HepG2 (cell line): Measurements from ENCODE around the gene TBC1D2B. TPM values are rescaled to one million over a fixed set of nuclear protein-coding genes. Genes with fewer than 3 reads are reported as not detected.

ENCODE experiments used
- ATAC-seq: fragments of 200-7000 bp; cut with Tn5 transposase; 3 replicates; pipeline ENCODE4 v1.9.1; 2020; ENCODE audit warnings: mild to moderate bottlenecking, moderate library complexity
- BruUV-seq: library from RNA; stranded (reverse); fragments of 400-500 nt; replicated peaks from 2 replicates; lab custom pipeline; 2021; lab: Mats Ljungman, UMichigan
- CTCF ChIA-PET: fragments of 300-600 bp; formaldehyde crosslinking; extraction: SDS; loops from one replicate; lab custom pipeline; 2021; ENCODE audit warnings: low total read pairs, inconsistent platforms, low intra/inter-chr PET ratio; lab: Yijun Ruan, JAX
- POLR2A ChIA-PET: fragments of 350-600 bp; sonication (Branson Sonifier 250); formaldehyde crosslinking; loops from one replicate; lab custom pipeline; 2020; ENCODE audit warnings: antibody characterized with exemption, inconsistent platforms; lab: Yijun Ruan, JAX
- DNase-seq: peaks from one replicate; pipeline ENCODE4 v3.0.0-alpha.2; 2015; ENCODE audit warnings: low spot score
- FAIRE-seq: peaks from 3 replicates; lab custom pipeline; 2011; peaks lifted over from hg19 to GRCh38; lab: Jason Lieb, UNC
- H2AFZ ChIP-seq: one replicate; pipeline ENCODE4 v1.6.1; 2011; ENCODE audit warnings: low read length, inconsistent platforms
- H3K27ac ChIP-seq: fragments of 300-600 bp; 3 replicates; pipeline ENCODE4 v1.8.0; 2011; ENCODE audit warnings: mixed run types, mild to moderate bottlenecking, mixed read lengths, low read length, inconsistent platforms; ENCODE audit not compliant: insufficient read depth; ENCODE audit errors: extremely low read length
- H3K27me3 ChIP-seq, 2 experiments: fragments of 200-600 bp in 1 of 2; 2 replicates in 1 of 2; 3 replicates in 1 of 2; pipeline versions ENCODE4 v1.6.0 to v1.8.0; 2011; ENCODE audit warnings: low read length in 2 of 2, mild to moderate bottlenecking in 2 of 2, moderate library complexity in 2 of 2, inconsistent platforms in 1 of 2; ENCODE audit not compliant: insufficient read depth in 2 of 2, control insufficient read depth in 1 of 2
- H3K36me3 ChIP-seq, 2 experiments: fragments of 200-600 bp in 1 of 2; replicated peaks in 1 of 2; 2 replicates in 1 of 2; 3 replicates in 1 of 2; pipeline versions ENCODE4 v1.5.1 to v1.8.0; 2011; ENCODE audit warnings: low read length in 2 of 2, inconsistent platforms in 1 of 2; ENCODE audit not compliant: insufficient read depth in 2 of 2, control insufficient read depth in 1 of 2
- H3K4me1 ChIP-seq: 2 replicates; pipeline ENCODE4 v1.5.1; 2012; ENCODE audit warnings: low read length, inconsistent platforms; ENCODE audit not compliant: insufficient read depth
- H3K4me2 ChIP-seq: 2 replicates; pipeline ENCODE4 v1.6.0; 2011; ENCODE audit warnings: low read depth, low read length, inconsistent platforms
- H3K4me3 ChIP-seq, 3 experiments: fragments of 200-600 bp in 1 of 3; sonication (generic), shearing (Covaris generic) in 1 of 3; replicated peaks in 1 of 3; 2 replicates each; pipeline ENCODE4 v1.5.1; 2011 to 2016; ENCODE audit warnings: low read length in 3 of 3, inconsistent platforms in 2 of 3, low read depth in 2 of 3, mild to moderate bottlenecking in 2 of 3, control low read depth in 1 of 3, mixed read lengths in 1 of 3; ENCODE audit not compliant: insufficient read depth in 1 of 3
- H3K79me2 ChIP-seq: one replicate; pipeline ENCODE4 v1.6.1; 2011; ENCODE audit warnings: low read length, inconsistent platforms; ENCODE audit not compliant: insufficient read depth
- H3K9ac ChIP-seq: 2 replicates; pipeline ENCODE4 v1.6.0; 2011; ENCODE audit warnings: mild to moderate bottlenecking, low read depth, low read length, inconsistent platforms; ENCODE audit not compliant: insufficient read depth
- H3K9me3 ChIP-seq: 2 replicates; pipeline ENCODE4 v1.5.1; 2012; ENCODE audit warnings: mild to moderate bottlenecking, low read length
- H4K20me1 ChIP-seq: 2 replicates; pipeline ENCODE4 v1.6.0; 2011; ENCODE audit warnings: inconsistent platforms, mild to moderate bottlenecking, low read length, moderate library complexity; ENCODE audit not compliant: insufficient read depth
- ATRX ChIP-seq: sonication (generic); formaldehyde crosslinking; IDR thresholded peaks from 2 replicates; pipeline ENCODE4 v1.4.0; 2020; ENCODE audit warnings: missing genetic modification reagents, borderline replicate concordance
- EED ChIP-seq: sonication (generic); formaldehyde crosslinking; IDR thresholded peaks from 2 replicates; pipeline ENCODE4 v1.5.0; 2020; ENCODE audit warnings: mild to moderate bottlenecking, missing genetic modification reagents
- FOXC1 ChIP-seq: sonication (generic); formaldehyde crosslinking; IDR thresholded peaks from 2 replicates; pipeline ENCODE4 v1.8.0; 2022; ENCODE audit warnings: mild to moderate bottlenecking, missing genetic modification reagents, borderline replicate concordance
- MAFG ChIP-seq: sonication (generic); formaldehyde crosslinking; IDR thresholded peaks from 2 replicates; pipeline ENCODE4 v1.5.1; 2020; ENCODE audit warnings: mild to moderate bottlenecking, missing genetic modification reagents
- MIXL1 ChIP-seq: IDR thresholded peaks from 2 replicates; pipeline ENCODE4 v1.6.1; 2016
- POLR2AphosphoS5 ChIP-seq: IDR thresholded peaks from 2 replicates; pipeline ENCODE4 v1.6.1; 2012; ENCODE audit warnings: low read depth, low read length
- RXRA ChIP-seq: sonication (generic); formaldehyde crosslinking; IDR thresholded peaks from 2 replicates; pipeline ENCODE4 v1.5.1; 2020; ENCODE audit warnings: missing genetic modification reagents
- SMYD3 ChIP-seq: sonication (generic); formaldehyde crosslinking; IDR thresholded peaks from 2 replicates; pipeline ENCODE4 v1.8.1; 2023; ENCODE audit warnings: mild to moderate bottlenecking, missing genetic modification reagents
- SYNCRIP ChIP-seq: fragments of 200-400 bp; formaldehyde crosslinking; IDR thresholded peaks from 2 replicates; pipeline ENCODE4 v1.6.1; 2018; ENCODE audit warnings: mild to moderate bottlenecking, low read depth, low read length; ENCODE audit not compliant: insufficient read depth
- ZFP90 ChIP-seq: sonication (generic); formaldehyde crosslinking; IDR thresholded peaks from 2 replicates; pipeline ENCODE4 v1.8.0; 2022; ENCODE audit warnings: missing genetic modification reagents, mild to moderate bottlenecking, inconsistent platforms, borderline replicate concordance
- ZNF160 ChIP-seq: sonication (generic); formaldehyde crosslinking; IDR thresholded peaks from 2 replicates; pipeline ENCODE4 v1.8.0; 2022; ENCODE audit warnings: mild to moderate bottlenecking, inconsistent platforms, missing genetic modification reagents
- ZNF232 ChIP-seq: sonication (generic); formaldehyde crosslinking; IDR thresholded peaks from 2 replicates; pipeline ENCODE4 v1.4.0; 2020; ENCODE audit warnings: missing genetic modification reagents, borderline replicate concordance
- ZNF543 ChIP-seq: sonication (generic); formaldehyde crosslinking; IDR thresholded peaks from 2 replicates; pipeline ENCODE4 v1.4.0; 2020; ENCODE audit warnings: mild to moderate bottlenecking, missing genetic modification reagents
- ZNF562 ChIP-seq: sonication (generic); formaldehyde crosslinking; IDR thresholded peaks from 2 replicates; pipeline ENCODE4 v1.8.0; 2022; ENCODE audit warnings: missing genetic modification reagents, borderline replicate concordance
- ZNF569 ChIP-seq: sonication (generic); formaldehyde crosslinking; IDR thresholded peaks from 2 replicates; pipeline ENCODE4 v1.5.0; 2020; ENCODE audit warnings: mild to moderate bottlenecking, missing genetic modification reagents, moderate library complexity, borderline replicate concordance
- ZNF781 ChIP-seq: sonication (generic); formaldehyde crosslinking; IDR thresholded peaks from 2 replicates; pipeline ENCODE4 v1.5.1; 2020; ENCODE audit warnings: borderline replicate concordance, mild to moderate bottlenecking, missing genetic modification reagents; ENCODE audit errors: not compliant biosample characterization
- WGBS: methylation state at CpG from one replicate; pipeline ENCODE4 v1.1.6; 2017; ENCODE audit warnings: low lambda C conversion rate; 5-methylcytosine and 5-hydroxymethylcytosine counted together
- in situ Hi-C: cut with HindIII; loops from 2 replicates; pipeline ENCODE4 v1.10.0; 2017; ENCODE audit warnings: low pct_unique_long_range_greater_than_20kb; ENCODE audit not compliant: extremely low pct_ligation_motif_present
- intact Hi-C: fragments of 100-400 bp; cut with micrococcal nuclease; formaldehyde crosslinking; loops from one replicate; pipeline ENCODE4 v1.10.0; 2022; ENCODE audit not compliant: unreplicated experiment
- polyA plus RNA-seq, 8 experiments: library from polyadenylated mRNA; depleted of rRNA in 3 of 8; stranded (reverse) in 7 of 8; unstranded in 1 of 8; fragments of >200 nt; fragmentation: Illumina TruSeq in 4 of 8; extraction: Trizol in 4 of 8; gene quantifications; 2 replicates each; pipeline versions ENCODE4 v1.2.1 to v1.2.3, GENCODE V29; 2011 to 2016; ENCODE audit warnings: low read depth in 4 of 8, missing spikeins in 1 of 8, mixed read lengths in 1 of 8; ENCODE audit not compliant: insufficient read depth in 1 of 8
- total RNA-seq, 5 experiments: library from RNA; depleted of rRNA; stranded (reverse); fragments of >200 nt; fragmentation: Illumina TruSeq; extraction: Trizol; gene quantifications; 2 replicates each; pipeline ENCODE4 v1.2.3, GENCODE V29; 2016; ENCODE audit warnings: low read depth in 1 of 5
- TF ChIP-seq, protein P1 (sequence below): sonication (generic); formaldehyde crosslinking; IDR thresholded peaks from 2 replicates; pipeline ENCODE4 v1.4.0; 2020; ENCODE audit warnings: missing genetic modification reagents
- TF ChIP-seq, protein P2 (sequence below): sonication (generic); formaldehyde crosslinking; IDR thresholded peaks from 2 replicates; pipeline ENCODE4 v1.8.0; 2022; ENCODE audit warnings: missing genetic modification reagents, mild to moderate bottlenecking, inconsistent platforms, borderline replicate concordance
- TF ChIP-seq, protein P3 (sequence below): fragments of 450-650 bp; IDR thresholded peaks from 2 replicates; pipeline ENCODE4 v1.6.1; 2017; ENCODE audit warnings: mild to moderate bottlenecking

TBC1D2B gene
- total and polyA plus RNA-seq, 2 of the 13 experiments (the other 11 are each of a cell fraction or from before 2014, with no cell fraction given) = 10.1 to 14.4 TPM

DNA sequence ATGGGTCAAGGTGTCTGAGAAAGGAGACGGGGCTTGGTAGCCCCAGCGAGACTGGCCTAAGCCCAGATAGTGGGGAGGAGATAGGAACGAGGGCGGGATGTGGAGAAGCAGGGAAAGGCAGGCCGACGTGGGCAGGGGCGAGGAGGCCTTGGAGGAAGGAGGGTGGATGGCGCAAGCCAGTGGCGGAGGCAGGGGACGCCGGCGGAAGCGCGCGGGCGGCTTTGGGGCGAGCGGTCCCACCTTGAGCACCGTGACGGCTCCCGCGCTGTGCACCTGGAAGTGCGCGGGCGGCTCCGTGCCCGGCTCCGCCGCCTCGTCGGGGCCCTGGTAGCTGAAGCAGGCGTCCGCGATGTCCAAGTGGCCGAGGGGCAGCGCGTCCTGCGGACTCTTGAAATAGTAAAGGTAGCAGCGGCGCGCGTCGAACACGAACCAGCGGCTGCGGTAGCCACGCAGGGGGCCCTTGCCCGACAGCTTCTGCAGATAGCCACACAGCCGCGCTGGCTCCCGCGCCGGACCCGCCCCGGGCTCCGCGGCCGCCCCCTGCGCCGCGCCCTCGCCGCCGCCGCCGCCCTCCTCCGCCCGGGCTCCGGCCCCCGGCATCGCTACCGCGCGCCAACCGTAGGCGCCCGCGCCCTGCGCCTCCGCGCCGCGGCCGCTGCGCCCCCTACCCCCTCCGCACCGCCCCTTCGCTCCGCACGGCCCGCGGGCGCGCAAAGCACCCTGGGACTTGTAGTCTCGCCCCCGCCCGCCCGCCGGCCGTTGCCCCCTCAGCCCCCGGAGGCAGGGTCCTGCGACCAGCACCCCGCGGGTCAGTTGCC, at the start of gene TBC1D2B (continued):
- TF ChIP-seq ZNF543 (CRISPR knock-in tag) (no peak), SMYD3 (CRISPR knock-in tag) (no peak), MIXL1 (no peak), MAFG (CRISPR knock-in tag) (no peak), ATRX (CRISPR knock-in tag) (no peak), ZNF562 (no peak), ZNF781 (CRISPR knock-in tag) (no peak), FOXC1 (no peak), POLR2AphosphoS5 (no peak), ZFP90 (CRISPR knock-in tag) (no peak), ZNF160 (CRISPR knock-in tag) (no peak), EED (CRISPR knock-in tag) (no peak)
- TF ChIP-seq, protein P1, sequence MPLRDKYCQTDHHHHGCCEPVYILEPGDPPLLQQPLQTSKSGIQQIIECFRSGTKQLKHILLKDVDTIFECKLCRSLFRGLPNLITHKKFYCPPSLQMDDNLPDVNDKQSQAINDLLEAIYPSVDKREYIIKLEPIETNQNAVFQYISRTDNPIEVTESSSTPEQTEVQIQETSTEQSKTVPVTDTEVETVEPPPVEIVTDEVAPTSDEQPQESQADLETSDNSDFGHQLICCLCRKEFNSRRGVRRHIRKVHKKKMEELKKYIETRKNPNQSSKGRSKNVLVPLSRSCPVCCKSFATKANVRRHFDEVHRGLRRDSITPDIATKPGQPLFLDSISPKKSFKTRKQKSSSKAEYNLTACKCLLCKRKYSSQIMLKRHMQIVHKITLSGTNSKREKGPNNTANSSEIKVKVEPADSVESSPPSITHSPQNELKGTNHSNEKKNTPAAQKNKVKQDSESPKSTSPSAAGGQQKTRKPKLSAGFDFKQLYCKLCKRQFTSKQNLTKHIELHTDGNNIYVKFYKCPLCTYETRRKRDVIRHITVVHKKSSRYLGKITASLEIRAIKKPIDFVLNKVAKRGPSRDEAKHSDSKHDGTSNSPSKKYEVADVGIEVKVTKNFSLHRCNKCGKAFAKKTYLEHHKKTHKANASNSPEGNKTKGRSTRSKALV = peak; percentile 86

DNA sequence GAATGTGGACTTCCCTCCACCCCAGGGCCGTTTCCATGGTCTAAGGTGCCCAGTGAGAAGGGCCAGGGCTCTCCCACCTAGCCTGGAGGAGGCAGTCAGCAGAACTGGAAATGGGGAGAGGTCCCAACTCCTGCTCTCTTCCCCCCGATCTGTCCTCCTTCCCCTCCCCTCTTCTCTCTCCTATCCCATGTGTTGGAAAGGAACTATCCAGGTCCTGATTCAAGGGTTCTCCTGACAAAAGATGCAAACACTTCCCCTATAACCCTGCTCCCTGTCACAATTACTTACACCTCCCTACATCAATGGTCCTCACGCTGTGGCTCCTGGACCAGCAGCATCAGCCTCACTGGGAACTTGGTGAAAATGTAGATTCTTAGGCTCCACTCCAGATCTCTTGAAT, 47.8 kb upstream of the TBC1D2B start:
- intact Hi-C loops = no loop called here
- Histone ChIP-seq H3K4me1 (peaks cover 29% of the 10 kb centered on the region), H3K9me3 (no peaks in the 10 kb centered on the region), H3K4me3 (no peak overlapping the region), H4K20me1 (no peaks in the 10 kb centered on the region), H3K27me3 (peaks cover 4 to 10% of the 10 kb centered on the region in 2 experiments; a peak in 2 of 5 replicates), H3K36me3 (no peaks in the 10 kb centered on the region), H3K27ac (no peak overlapping the region), H2AFZ (no peak overlapping the region), H3K79me2 (no peaks in the 10 kb centered on the region), H3K9ac (no peak overlapping the region), H3K4me2 (no peak overlapping the region)
- ATAC-seq = no peak
- ChIA-PET POLR2A (no interaction called here), CTCF (no interaction called here)
- no TSS peak for BruUV-seq
- in situ Hi-C loops = no loop called here
- no peak for DNase-seq
- FAIRE-seq = no peak
- WGBS = 52% methylated on average over 2 of the region's 3 CpGs
- no peak for TF ChIP-seq RXRA (CRISPR knock-in tag)
- TF ChIP-seq ZNF569 (CRISPR knock-in tag) = no peak
- no peak for TF ChIP-seq ZNF232
- TF ChIP-seq, protein P2, sequence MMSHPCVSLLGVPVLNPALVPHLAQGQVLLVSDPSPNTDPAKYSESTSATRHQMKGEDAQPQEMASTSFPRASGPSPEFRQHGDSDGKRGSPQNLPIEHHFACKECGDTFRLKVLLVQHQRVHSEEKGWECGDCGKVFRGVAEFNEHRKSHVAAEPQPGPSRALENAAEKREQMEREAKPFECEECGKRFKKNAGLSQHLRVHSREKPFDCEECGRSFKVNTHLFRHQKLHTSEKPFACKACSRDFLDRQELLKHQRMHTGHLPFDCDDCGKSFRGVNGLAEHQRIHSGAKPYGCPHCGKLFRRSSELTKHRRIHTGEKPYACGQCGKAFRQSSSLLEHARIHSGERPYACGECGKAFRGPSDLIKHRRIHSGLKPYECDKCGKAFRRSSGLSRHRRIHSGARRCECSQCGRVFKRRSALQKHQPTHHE (CRISPR knock-in tag) = no peak
- TF ChIP-seq, protein P3, sequence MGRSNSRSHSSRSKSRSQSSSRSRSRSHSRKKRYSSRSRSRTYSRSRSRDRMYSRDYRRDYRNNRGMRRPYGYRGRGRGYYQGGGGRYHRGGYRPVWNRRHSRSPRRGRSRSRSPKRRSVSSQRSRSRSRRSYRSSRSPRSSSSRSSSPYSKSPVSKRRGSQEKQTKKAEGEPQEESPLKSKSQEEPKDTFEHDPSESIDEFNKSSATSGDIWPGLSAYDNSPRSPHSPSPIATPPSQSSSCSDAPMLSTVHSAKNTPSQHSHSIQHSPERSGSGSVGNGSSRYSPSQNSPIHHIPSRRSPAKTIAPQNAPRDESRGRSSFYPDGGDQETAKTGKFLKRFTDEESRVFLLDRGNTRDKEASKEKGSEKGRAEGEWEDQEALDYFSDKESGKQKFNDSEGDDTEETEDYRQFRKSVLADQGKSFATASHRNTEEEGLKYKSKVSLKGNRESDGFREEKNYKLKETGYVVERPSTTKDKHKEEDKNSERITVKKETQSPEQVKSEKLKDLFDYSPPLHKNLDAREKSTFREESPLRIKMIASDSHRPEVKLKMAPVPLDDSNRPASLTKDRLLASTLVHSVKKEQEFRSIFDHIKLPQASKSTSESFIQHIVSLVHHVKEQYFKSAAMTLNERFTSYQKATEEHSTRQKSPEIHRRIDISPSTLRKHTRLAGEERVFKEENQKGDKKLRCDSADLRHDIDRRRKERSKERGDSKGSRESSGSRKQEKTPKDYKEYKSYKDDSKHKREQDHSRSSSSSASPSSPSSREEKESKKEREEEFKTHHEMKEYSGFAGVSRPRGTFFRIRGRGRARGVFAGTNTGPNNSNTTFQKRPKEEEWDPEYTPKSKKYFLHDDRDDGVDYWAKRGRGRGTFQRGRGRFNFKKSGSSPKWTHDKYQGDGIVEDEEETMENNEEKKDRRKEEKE = no peak
- no peak for TF ChIP-seq SYNCRIP
